Activated T-helper 2 cell treated with anti-CD3 and anti-CD28 coated beads, Interferon-gamma antibody, Interleukin-2, Interleukin-4, amounts not matched to agents 10 μg/mL and 5 μg/mL and 100 μg/mL, durations not matched to agents 14 hours and 24 hours and 36 hours (primary cell): ENCODE measurements around the gene TSPAN13. TPM values are rescaled to one million over a fixed set of nuclear protein-coding genes. Genes with fewer than 3 reads are reported as not detected.
"Not testable (repeated sequence)": the region's sequence is repeated elsewhere in the genome, so short reads cannot be mapped to it uniquely, and the experiment has no call there.

Experiments
- DNase-seq: peaks from one replicate; pipeline ENCODE4 v3.0.0; 2021; ENCODE audit warnings: low spot score
- H3K27ac Mint-ChIP-seq: one replicate; pipeline ENCODE4 v1.8.0; 2021; ENCODE audit warnings: mixed read lengths
- H3K27me3 Mint-ChIP-seq: one replicate; pipeline ENCODE4 v1.8.0; 2021; ENCODE audit warnings: low read depth, mixed read lengths
- H3K36me3 Mint-ChIP-seq: one replicate; pipeline ENCODE4 v1.8.0; 2021; ENCODE audit warnings: low read depth, mixed read lengths
- H3K4me1 Mint-ChIP-seq: one replicate; pipeline ENCODE4 v1.8.0; 2021; ENCODE audit warnings: low read depth, mixed read lengths
- H3K4me3 Mint-ChIP-seq: one replicate; pipeline ENCODE4 v1.8.0; 2021; ENCODE audit warnings: low read depth, mild to moderate bottlenecking, moderate library complexity, mixed read lengths
- H3K9me3 Mint-ChIP-seq: one replicate; pipeline ENCODE4 v1.8.0; 2021; ENCODE audit warnings: mixed read lengths
- intact Hi-C: fragments of 100-400 bp; cut with micrococcal nuclease; formaldehyde crosslinking; loops from one replicate; pipeline ENCODE4 v1.15.1; 2023
- total RNA-seq: library from RNA; stranded (reverse); gene quantifications from 2 replicates; pipeline ENCODE4 v1.2.3, GENCODE V29; 2022

TSPAN13 gene
- total RNA-seq, 1 donor from 2014 or later = 1.3 TPM

DNA sequence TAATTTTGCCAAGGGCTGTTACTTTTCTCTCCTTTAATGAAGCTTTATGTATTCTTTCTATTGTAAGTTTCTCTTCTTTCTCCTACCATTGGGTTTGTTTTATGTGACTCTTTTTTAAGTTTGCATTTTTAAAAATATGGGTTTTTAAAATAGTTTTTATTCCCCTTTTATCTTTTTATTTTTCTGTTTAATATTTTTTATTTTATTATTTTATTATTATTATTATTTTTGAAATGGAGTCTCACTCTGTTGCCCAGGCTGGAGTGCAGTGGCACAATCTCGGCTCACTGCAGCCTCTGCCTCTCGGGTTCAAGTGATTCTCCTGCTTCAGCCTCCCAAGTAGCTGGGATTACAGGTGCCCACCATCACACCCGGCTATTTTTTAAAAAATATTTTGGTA is 16.4 kb downstream of the TSPAN13 start:
- peaks cover 10% of the 10 kb centered on the region for H3K27me3 Mint-ChIP-seq
- H3K36me3 Mint-ChIP-seq, H3K9me3 Mint-ChIP-seq, intact Hi-C loops, H3K27ac Mint-ChIP-seq, H3K4me3 Mint-ChIP-seq, DNase-seq, H3K4me1 Mint-ChIP-seq: not testable (repeated sequence)

DNA sequence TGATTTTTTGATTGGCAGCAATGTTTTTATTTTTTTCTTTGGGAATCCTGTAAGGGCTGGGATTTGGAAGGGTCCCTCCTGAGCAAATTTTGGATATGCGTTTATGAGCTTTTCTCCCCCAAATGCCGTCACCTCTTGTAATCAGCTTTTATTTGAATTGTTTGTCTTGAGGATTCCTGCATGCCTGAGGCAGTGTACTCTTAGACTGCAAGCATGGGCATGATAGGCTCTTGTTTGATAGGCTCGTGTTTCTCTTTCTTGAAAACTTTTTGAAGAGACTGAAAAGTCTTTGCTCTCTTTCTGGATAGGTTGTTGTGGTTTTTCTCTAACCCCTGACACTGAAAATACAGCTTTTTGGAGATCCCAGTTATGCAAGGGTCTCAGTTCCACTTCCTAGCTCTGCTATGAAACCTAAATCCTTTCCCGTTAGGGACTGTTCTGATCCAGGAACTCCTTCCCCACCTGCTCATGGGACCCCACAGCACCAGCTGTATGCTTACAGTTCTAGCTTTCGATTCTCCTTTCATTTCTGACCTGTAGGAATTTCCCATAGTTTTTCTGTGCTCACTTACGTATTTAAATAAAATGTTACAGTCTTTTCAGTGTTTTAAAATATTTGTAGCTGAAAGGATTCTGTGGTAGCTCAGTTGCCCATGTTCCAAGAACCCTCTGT is 17.2 kb downstream of the TSPAN13 start:
- Mint-ChIP-seq H3K27me3 (peaks cover 13% of the 10 kb centered on the region), H3K9me3 (no peaks in the 10 kb centered on the region), H3K4me3 (no peak overlapping the region), H3K27ac (no peak overlapping the region), H3K36me3 (no peaks in the 10 kb centered on the region), H3K4me1 (no peaks in the 10 kb centered on the region)
- DNase-seq = no peak
- intact Hi-C loops = no loop called here

DNA sequence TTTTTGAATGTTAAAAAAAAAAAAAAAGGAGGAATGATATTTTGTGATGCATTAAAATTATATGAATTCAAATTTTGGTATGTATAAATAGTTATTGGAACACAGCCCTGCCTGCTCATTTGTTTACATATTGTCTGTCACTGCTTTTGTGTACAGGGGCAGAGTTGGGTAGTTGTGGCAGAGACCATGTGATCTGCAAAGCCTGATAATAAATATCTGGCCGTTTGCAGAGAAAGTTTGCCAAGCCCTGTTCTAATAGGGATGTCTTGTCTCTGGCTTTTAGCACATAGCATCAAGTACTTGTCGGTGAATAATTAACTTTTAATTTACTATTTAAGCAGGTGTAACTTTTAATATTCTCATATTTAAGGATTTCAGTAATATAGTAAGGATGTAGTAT is 19.8 kb downstream of the TSPAN13 start:
- Mint-ChIP-seq H3K27me3 (peaks cover 9% of the 10 kb centered on the region), H3K4me3 (no peak overlapping the region), H3K27ac (no peak overlapping the region), H3K36me3 (no peaks in the 10 kb centered on the region), H3K9me3 (no peaks in the 10 kb centered on the region), H3K4me1 (no peaks in the 10 kb centered on the region)
- intact Hi-C loops = no loop called here
- DNase-seq = no peak

DNA sequence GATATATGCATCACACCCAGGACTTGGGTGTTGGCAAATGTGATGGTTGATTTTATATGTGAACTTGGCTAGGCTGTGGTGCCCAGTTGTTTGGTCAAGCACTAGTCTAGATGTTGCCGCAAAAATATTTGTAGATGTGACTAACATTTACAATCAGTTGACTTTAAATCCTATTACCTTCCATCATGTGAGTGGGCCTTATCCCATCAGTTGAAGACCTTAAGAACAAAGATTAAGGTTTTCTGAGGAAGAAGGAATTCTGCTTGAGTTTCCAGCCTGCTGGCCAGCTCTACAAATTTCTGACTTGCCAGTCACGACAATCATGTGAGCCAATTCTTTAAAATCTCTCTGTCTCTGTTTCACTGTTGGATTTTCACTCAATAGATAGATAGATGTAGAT is 20.3 kb downstream of the TSPAN13 start:
- H3K4me3 Mint-ChIP-seq = no peak overlapping the region

DNA sequence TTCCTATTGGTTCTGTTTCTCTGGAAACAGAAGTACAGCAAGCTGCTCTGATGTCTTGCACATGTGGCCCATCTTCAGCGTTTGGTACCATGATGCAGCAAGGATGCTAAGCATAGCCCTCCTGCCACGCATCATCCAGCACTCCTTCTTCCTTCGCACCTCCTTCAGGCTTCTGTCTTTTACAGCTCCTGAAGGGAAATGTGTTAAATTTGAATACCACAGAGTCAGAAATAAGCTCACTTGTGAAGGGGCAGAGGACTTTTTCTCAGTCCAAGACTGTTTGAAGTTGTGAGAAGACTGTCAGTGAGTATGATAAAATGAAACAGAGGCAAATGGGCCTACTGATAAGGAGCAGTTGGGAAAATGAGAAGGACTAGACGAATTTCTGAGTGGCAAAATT is 20.7 kb downstream of the TSPAN13 start:
- intact Hi-C loops = no loop called here
- DNase-seq = no peak
- no peak overlapping the region for H3K27ac Mint-ChIP-seq
- H3K36me3 Mint-ChIP-seq = no peaks in the 10 kb centered on the region
- H3K27me3 Mint-ChIP-seq = peaks cover 9% of the 10 kb centered on the region
- no peaks in the 10 kb centered on the region for H3K9me3 Mint-ChIP-seq
- no peak overlapping the region for H3K4me3 Mint-ChIP-seq
- no peaks in the 10 kb centered on the region for H3K4me1 Mint-ChIP-seq

More for the DNA sequence above, 20.3 kb downstream of the TSPAN13 start:
- H3K36me3 Mint-ChIP-seq = no peaks in the 10 kb centered on the region
- no peak overlapping the region for H3K27ac Mint-ChIP-seq
- peaks cover 9% of the 10 kb centered on the region for H3K27me3 Mint-ChIP-seq
- H3K9me3 Mint-ChIP-seq = no peaks in the 10 kb centered on the region
- intact Hi-C loops = no loop called here
- no peaks in the 10 kb centered on the region for H3K4me1 Mint-ChIP-seq
- DNase-seq = no peak

DNA sequence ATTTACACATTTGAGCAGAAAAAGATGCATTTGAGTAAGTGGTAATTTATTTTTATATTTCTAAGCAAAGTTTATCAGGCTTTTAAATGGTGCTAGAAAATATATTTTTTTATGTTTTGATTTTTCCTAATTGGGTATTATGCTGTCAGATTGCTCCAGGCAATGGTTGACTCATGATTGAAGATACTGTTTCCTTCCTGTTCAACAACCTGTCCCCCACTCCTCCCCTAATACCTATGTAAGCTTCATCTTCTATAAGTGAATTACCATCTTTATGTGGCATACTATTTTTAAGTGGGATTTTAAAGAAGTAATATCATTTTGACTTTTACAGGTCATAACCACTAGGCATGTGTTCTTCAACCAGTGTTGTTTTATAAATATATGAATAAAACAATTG is 21.4 kb downstream of the TSPAN13 start:
- H3K27me3 Mint-ChIP-seq = peaks cover 6% of the 10 kb centered on the region
- no peak for DNase-seq
- no peaks in the 10 kb centered on the region for H3K4me1 Mint-ChIP-seq
- intact Hi-C loops = no loop called here
- no peak overlapping the region for H3K27ac Mint-ChIP-seq
- no peaks in the 10 kb centered on the region for H3K9me3 Mint-ChIP-seq
- H3K36me3 Mint-ChIP-seq = no peaks in the 10 kb centered on the region
- H3K4me3 Mint-ChIP-seq = no peak overlapping the region

DNA sequence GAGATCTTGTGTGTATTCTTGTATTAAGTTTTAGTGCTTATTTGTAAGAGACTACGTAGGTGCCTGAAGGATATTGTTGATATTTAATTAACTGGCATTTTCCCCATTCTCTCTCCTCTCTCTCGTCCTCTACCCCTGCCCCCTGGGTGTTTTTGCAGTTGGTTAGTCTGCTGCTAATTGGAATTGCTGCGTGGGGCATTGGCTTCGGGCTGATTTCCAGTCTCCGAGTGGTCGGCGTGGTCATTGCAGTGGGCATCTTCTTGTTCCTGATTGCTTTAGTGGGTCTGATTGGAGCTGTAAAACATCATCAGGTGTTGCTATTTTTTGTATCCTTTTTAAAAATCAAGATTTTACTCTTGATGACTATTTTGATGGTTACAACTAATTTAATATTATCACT is 22.5 kb downstream of the TSPAN13 start:
- H3K9me3 Mint-ChIP-seq = no peaks in the 10 kb centered on the region
- H3K27me3 Mint-ChIP-seq = peaks cover 6% of the 10 kb centered on the region
- no peaks in the 10 kb centered on the region for H3K4me1 Mint-ChIP-seq
- H3K36me3 Mint-ChIP-seq = no peaks in the 10 kb centered on the region
- intact Hi-C loops = no loop called here
- H3K27ac Mint-ChIP-seq = no peak overlapping the region
- DNase-seq = no peak
- no peak overlapping the region for H3K4me3 Mint-ChIP-seq

DNA sequence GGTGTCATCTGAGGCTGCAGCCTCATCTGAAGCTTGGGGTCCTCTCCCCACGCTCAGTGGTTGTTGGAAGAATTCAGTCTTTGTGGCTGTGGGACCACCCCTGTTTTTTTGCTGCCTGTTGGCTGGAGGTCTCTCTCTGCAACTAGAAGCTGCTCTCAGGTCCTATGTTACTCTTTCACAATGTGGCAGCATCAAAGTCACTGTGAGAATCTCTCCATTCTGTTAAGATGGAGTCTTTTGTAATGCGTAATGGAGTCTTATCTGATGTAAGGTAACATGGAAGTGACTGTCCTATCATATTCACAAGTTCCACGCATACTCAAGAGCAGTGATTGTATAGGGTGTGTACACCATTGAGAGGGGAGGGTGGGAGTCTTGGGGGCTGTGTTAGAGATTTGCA is 24.9 kb downstream of the TSPAN13 start:
- H3K36me3 Mint-ChIP-seq = no peaks in the 10 kb centered on the region
- H3K27ac Mint-ChIP-seq = no peak overlapping the region
- DNase-seq = no peak
- H3K4me1 Mint-ChIP-seq = no peaks in the 10 kb centered on the region
- no peaks in the 10 kb centered on the region for H3K9me3 Mint-ChIP-seq
- H3K27me3 Mint-ChIP-seq = peaks cover 6% of the 10 kb centered on the region
- intact Hi-C loops = no loop called here
- H3K4me3 Mint-ChIP-seq = no peak overlapping the region

DNA sequence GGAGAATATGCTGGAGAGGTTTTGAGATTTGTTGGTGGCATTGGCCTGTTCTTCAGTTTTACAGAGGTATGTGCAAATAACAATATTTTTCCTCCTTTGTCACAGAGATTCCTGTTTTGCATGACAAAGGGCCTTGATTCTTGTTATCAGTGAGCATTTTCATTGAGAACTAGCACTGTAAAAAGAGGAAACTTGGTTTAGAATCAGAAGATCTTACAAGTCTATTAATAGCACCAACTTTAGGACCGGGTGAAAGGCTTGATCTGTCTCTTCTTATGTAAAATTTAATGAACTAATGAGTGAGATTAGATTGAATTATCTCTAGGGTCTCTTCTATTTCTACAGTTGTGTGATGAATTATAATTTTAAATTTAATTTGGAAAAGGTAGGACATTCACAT is 25.5 kb downstream of the TSPAN13 start:
- Mint-ChIP-seq H3K9me3 (no peaks in the 10 kb centered on the region), H3K4me1 (no peaks in the 10 kb centered on the region), H3K27ac (no peak overlapping the region), H3K4me3 (no peak overlapping the region), H3K36me3 (no peaks in the 10 kb centered on the region), H3K27me3 (peaks cover 6% of the 10 kb centered on the region)
- intact Hi-C loops = no loop called here
- DNase-seq = no peak

GRCh38 chr7:16780596-16780995 is 27.0 kb downstream of the TSPAN13 start:
- Mint-ChIP-seq H3K27ac (no peak overlapping the region), H3K36me3 (no peaks in the 10 kb centered on the region), H3K9me3 (no peaks in the 10 kb centered on the region), H3K27me3 (peaks cover under 1% of the 10 kb centered on the region), H3K4me1 (no peaks in the 10 kb centered on the region), H3K4me3 (no peak overlapping the region)
- intact Hi-C loops = no loop called here
- DNase-seq = no peak

GRCh38 chr7:16785321-16785720 is 31.8 kb downstream of the TSPAN13 start:
- H3K4me1 Mint-ChIP-seq = no peaks in the 10 kb centered on the region
- intact Hi-C loops = no loop called here

GRCh38 chr7:16785846-16786245 is 32.3 kb downstream of the TSPAN13 start:
- H3K36me3 Mint-ChIP-seq = no peaks in the 10 kb centered on the region
- H3K27me3 Mint-ChIP-seq = no peaks in the 10 kb centered on the region
- DNase-seq = no peak
- no peaks in the 10 kb centered on the region for H3K4me1 Mint-ChIP-seq
- intact Hi-C loops = no loop called here
- H3K27ac Mint-ChIP-seq = no peak overlapping the region
- H3K9me3 Mint-ChIP-seq = no peaks in the 10 kb centered on the region
- no peak overlapping the region for H3K4me3 Mint-ChIP-seq

More at GRCh38 chr7:16785321-16785720, 31.8 kb downstream of the TSPAN13 start:
- no peak for DNase-seq
- H3K27ac Mint-ChIP-seq = no peak overlapping the region
- H3K9me3 Mint-ChIP-seq = no peaks in the 10 kb centered on the region
- H3K36me3 Mint-ChIP-seq = no peaks in the 10 kb centered on the region
- no peaks in the 10 kb centered on the region for H3K27me3 Mint-ChIP-seq
- no peak overlapping the region for H3K4me3 Mint-ChIP-seq

DNA sequence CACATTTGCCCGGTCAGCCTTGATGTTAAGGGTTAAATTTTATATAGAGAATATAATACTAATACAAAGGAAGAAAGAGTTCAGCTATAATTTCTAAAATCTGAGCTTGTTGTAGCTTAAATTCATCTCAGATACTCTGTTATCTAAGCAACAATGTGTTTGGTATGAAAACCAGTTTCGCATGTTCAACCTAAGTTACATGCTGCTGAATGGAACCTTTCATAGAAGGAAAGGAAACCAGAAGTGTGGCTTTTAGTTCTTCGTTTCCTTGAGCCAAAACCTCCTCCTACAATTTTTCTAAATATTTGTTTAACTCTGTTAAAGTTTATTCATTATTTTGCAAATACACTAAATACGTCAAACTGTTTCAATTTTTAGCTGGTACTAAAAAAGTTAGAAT is 32.7 kb downstream of the TSPAN13 start:
- intact Hi-C loops = no loop called here
- no peak for DNase-seq
- Mint-ChIP-seq H3K36me3 (no peaks in the 10 kb centered on the region), H3K9me3 (no peaks in the 10 kb centered on the region), H3K4me1 (no peaks in the 10 kb centered on the region), H3K4me3 (no peak overlapping the region), H3K27ac (no peak overlapping the region), H3K27me3 (no peaks in the 10 kb centered on the region)

- intact Hi-C loops = no loop called here
- Mint-ChIP-seq H3K36me3 (no peaks in the 10 kb centered on the region), H3K4me1 (peaks cover 1% of the 10 kb centered on the region), H3K9me3 (no peaks in the 10 kb centered on the region), H3K4me3 (no peak overlapping the region), H3K27ac (no peak overlapping the region), H3K27me3 (no peaks in the 10 kb centered on the region)
- no peak for DNase-seq
These were observed 33.6 kb downstream of the TSPAN13 start for GRCh38 chr7:16787127-16787526.
